ENCODE results near the gene SLC5A2.

DNA sequence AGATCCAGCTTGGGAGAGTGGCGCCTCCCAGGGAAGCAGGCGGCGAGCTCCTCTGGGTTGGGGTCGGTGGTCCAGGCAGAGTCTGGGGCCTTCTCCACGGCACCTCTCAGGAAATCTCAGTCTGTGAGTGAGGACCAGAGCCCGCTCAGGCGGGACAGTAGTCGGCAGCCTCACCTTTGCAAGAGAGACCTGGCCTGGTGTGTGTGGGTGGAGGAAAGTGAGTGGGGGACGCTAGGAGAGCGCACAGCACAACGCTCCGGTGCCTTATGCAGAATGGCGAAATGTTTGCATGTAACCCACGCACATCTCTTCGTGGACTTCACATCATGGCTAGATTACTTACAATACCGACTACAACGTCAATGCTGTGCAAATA is 47.0 kb downstream of the SLC5A2 start:
- TF ChIP-seq, protein P1, sequence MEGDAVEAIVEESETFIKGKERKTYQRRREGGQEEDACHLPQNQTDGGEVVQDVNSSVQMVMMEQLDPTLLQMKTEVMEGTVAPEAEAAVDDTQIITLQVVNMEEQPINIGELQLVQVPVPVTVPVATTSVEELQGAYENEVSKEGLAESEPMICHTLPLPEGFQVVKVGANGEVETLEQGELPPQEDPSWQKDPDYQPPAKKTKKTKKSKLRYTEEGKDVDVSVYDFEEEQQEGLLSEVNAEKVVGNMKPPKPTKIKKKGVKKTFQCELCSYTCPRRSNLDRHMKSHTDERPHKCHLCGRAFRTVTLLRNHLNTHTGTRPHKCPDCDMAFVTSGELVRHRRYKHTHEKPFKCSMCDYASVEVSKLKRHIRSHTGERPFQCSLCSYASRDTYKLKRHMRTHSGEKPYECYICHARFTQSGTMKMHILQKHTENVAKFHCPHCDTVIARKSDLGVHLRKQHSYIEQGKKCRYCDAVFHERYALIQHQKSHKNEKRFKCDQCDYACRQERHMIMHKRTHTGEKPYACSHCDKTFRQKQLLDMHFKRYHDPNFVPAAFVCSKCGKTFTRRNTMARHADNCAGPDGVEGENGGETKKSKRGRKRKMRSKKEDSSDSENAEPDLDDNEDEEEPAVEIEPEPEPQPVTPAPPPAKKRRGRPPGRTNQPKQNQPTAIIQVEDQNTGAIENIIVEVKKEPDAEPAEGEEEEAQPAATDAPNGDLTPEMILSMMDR (IDR thresholded peaks at IDR 0.05): no peak
- no peak for TF ChIP-seq POLR2A (IDR thresholded peaks at IDR 0.05)

Data from uterus (tissue), 2 donors.